NOMO-1 treated with dmso at 0.1 percent for 144 hours (cell line): Measurements from ENCODE around the gene FKBP1A.

Experiments
- DNase-seq: peaks from one replicate; lab custom pipeline; 2025; ENCODE audit not compliant: unreplicated experiment; lab: John Stamatoyannopoulos, UW

FKBP1A gene

DNA sequence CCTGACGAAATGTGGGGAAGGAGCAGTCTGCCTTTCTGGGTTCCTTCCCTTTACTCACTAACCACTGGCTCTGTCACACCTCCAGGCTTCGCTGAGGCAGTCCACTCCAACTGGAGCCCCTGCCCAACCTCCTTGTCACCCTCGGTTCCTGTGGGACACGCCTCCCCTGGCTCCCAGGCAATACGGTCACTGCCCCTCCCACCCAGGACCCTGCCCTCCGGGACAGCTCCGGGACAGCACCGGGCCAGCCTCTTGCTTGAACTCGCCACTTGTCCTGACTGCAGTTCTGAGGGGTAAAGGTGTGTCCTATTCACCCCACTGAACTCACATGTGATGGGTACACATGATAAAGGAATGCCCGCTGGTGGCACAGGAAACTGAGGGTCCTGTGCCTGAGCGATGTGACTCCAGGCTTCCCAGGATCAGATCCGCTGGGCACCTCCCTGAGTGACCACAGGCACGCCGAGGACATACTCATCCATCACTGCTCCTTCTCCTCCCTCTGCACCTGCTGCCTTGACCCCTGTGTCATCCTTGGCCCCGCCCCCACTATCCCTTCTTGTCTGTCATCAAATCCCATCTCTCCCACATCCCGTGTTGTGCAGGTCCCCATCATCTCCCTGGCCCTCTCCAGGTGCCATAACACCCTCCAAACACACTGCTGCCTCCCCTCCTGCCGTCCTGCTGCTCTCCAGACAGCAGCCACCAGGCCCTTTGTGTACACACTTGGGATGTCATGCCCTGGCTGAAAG is 71.8 kb downstream of the FKBP1A start:
- DNase-seq, result no peak

DNA sequence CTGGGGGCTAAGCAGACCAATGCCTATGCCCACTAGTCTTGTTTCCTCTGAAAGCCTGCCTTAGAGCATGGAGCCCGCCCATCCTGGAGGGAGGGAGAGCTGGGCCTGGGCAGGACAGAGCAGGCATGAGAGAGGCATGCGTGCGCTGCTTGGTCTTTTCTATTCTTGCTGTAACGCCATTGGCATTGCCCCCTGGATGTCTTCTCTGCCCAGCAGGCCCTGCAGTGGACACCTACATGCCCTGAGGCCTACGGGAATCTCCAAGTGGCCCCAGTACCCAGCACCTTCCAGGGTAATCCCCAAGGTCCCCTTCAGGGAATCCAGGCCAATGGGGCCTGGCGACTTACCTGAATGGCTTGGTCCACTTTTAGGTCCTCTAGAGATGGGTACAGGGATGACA is 72.8 kb downstream of the FKBP1A start:
- DNase-seq, result no peak

DNA sequence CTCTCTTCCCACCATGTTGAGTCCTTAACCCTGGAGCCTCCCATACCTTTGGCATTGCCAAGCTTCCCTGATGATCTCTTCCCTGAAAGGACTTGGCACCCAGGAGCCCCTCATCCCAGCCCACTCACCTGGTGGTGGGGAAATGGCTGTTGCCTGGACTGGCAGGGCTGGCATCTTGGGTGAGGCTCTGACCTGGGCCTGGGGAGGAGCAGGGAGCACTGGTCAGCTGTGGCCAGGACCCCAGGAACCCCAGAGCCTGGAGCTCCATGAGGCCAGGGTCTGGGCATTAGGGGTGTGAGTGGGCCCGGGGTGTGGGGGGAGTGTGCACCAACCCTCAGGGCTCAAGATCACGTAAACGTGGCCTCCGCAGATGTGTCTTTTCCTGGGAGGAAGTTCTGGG is 73.4 kb downstream of the FKBP1A start:
- DNase-seq, result no peak

DNA sequence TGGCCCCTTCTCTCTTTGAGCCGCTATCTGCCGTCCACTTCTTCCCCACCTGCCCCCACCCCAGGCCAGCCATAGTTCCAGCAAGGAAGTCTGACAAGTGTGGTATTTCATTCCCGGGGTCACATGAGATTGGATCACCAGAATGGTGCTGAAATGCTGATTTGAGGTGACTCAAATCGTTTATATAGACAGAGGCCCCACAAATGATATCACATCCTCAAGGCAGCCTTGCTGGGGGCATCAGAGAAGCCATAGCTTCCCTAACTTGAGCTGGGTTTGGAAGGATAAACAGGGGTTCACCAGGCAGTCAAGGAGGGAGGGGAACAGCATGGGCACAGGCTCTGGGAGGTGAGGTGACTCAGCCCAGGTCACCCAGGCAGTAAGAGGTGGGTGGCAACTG is 73.8 kb downstream of the FKBP1A start:
- DNase-seq, result no peak
